Measurements from ENCODE around the gene C1QB. TPM values are rescaled to one million over a fixed set of nuclear protein-coding genes. Genes with fewer than 3 reads are reported as not detected.

C1QB gene
- total and polyA plus RNA-seq, 2 donors (not counting 1 experiment from before 2014, with no cell fraction given): 0.16 TPM; not detected in 1

- Histone ChIP-seq H3K79me2 (ENCODE audit: control insufficient read depth, insufficient read depth, low read length) (no peaks in the 10 kb centered on the region), H2AFZ (ENCODE audit: insufficient read depth, low read depth, low read length, poor library complexity, severe bottlenecking) (no peak overlapping the region), H3K4me2 (replicated peaks; ENCODE audit: low read depth, low read length, poor library complexity, severe bottlenecking) (no peak overlapping the region), H3K36me3 (replicated peaks in 1 of 2; ENCODE audit: control extremely low read depth in 1 of 2, control insufficient read depth in 1 of 2, extremely low read depth in 1 of 2, insufficient read depth in 2 of 2, low read length in 1 of 2) (no peaks in the 10 kb centered on the region), H3K4me3 (ENCODE audit: control extremely low read depth in 1 of 5, extremely low read depth in 1 of 5, insufficient read depth in 1 of 5, low read depth in 2 of 5, low read length in 4 of 5) (no peak overlapping the region), H3K9ac (ENCODE audit: low read length) (no peak overlapping the region), H3K27ac (ENCODE audit: low read length in 2 of 2) (no peak overlapping the region), H3K4me1 (ENCODE audit: control insufficient read depth in 2 of 2, insufficient read depth in 2 of 2, low read length in 2 of 2) (peaks cover 11 to 16% of the 10 kb centered on the region in 2 donors), H4K20me1 (ENCODE audit: control insufficient read depth, insufficient read depth, low read length, poor library complexity, severe bottlenecking) (no peaks in the 10 kb centered on the region), H3K27me3 (replicated peaks in 1 of 4; ENCODE audit: control extremely low read depth in 1 of 4, control insufficient read depth in 3 of 4, insufficient read depth in 4 of 4, low read length in 3 of 4) (peaks cover 0 to 48% (median 9%) of the 10 kb centered on the region in 4 experiments), H3K9me3 (ENCODE audit: control extremely low read depth in 1 of 3, control insufficient read depth in 2 of 3, insufficient read depth in 1 of 3, low read length in 2 of 3) (no peaks in the 10 kb centered on the region)
- Mint-ChIP-seq H3K4me1 (peaks cover 16% of the 10 kb centered on the region), H3K27ac (no peak overlapping the region), H3K9me3 (ENCODE audit: insufficient read depth) (no peaks in the 10 kb centered on the region), H3K4me3 (peak overlapping the region; percentile 33), H3K27me3 (peaks cover 54% of the 10 kb centered on the region)
- intact Hi-C loops (cut with micrococcal nuclease): loop anchor here (10.0 kb wide), 1 partner anchor 476 kb away; no protein-coding TSS in a partner anchor
- no peak for ATAC-seq (ENCODE audit: low read depth)
- ChIA-PET CTCF (interaction anchor here (0.5 to 0.6 kb wide), 2 partner anchors 169 to 404 kb away, joined by 4 to 5 read pairs; no protein-coding TSS in a partner anchor), POLR2A (no interaction called here)
- TF ChIP-seq EZH2 (IDR thresholded peaks at IDR 0.05; ENCODE audit: borderline replicate concordance, insufficient read depth, low read depth, low read length, poor library complexity, severe bottlenecking) (no peak), CTCF (IDR thresholded peaks at IDR 0.05) (no peak)
- DNase-seq: no peak
These were observed 55.7 kb downstream of the C1QB start for GRCh38 chr1:22708777-22709176.

- no peak overlapping the region for H3K9ac ChIP-seq (ENCODE audit: low read length)
- H3K36me3 ChIP-seq (replicated peaks in 1 of 2; ENCODE audit: control extremely low read depth in 1 of 2, control insufficient read depth in 1 of 2, extremely low read depth in 1 of 2, insufficient read depth in 2 of 2, low read length in 1 of 2): no peaks in the 10 kb centered on the region
- no peaks in the 10 kb centered on the region for H4K20me1 ChIP-seq (ENCODE audit: control insufficient read depth, insufficient read depth, low read length, poor library complexity, severe bottlenecking)
- H3K27me3 Mint-ChIP-seq: peaks cover 58% of the 10 kb centered on the region
- H3K4me3 ChIP-seq (ENCODE audit: control extremely low read depth in 1 of 5, extremely low read depth in 1 of 5, insufficient read depth in 1 of 5, low read depth in 2 of 5, low read length in 4 of 5): no peak overlapping the region
- H3K27ac ChIP-seq (ENCODE audit: low read length in 2 of 2): no peak overlapping the region
- peaks cover 0 to 49% (median 9%) of the 10 kb centered on the region in 4 experiments for H3K27me3 ChIP-seq (replicated peaks in 1 of 4; ENCODE audit: control extremely low read depth in 1 of 4, control insufficient read depth in 3 of 4, insufficient read depth in 4 of 4, low read length in 3 of 4)
- TF ChIP-seq CTCF (IDR thresholded peaks at IDR 0.05): no peak
- no peak for TF ChIP-seq EZH2 (IDR thresholded peaks at IDR 0.05; ENCODE audit: borderline replicate concordance, insufficient read depth, low read depth, low read length, poor library complexity, severe bottlenecking)
- no peak overlapping the region for H2AFZ ChIP-seq (ENCODE audit: insufficient read depth, low read depth, low read length, poor library complexity, severe bottlenecking)
- no peak overlapping the region for H3K27ac Mint-ChIP-seq
- no peak overlapping the region for H3K4me2 ChIP-seq (replicated peaks; ENCODE audit: low read depth, low read length, poor library complexity, severe bottlenecking)
- WGBS (ENCODE audit: insufficient coverage): no CpG with 5 or more reads among the region's 3 CpGs
- ChIA-PET CTCF (interaction anchor here (0.5 kb wide), 1 partner anchor 169 kb away, joined by 4 read pairs; no protein-coding TSS in a partner anchor), POLR2A (no interaction called here)
- no peak overlapping the region for H3K4me3 Mint-ChIP-seq
- peaks cover 11 to 16% of the 10 kb centered on the region in 2 donors for H3K4me1 ChIP-seq (ENCODE audit: control insufficient read depth in 2 of 2, insufficient read depth in 2 of 2, low read length in 2 of 2)
- DNase-seq: no peak
- no peaks in the 10 kb centered on the region for H3K79me2 ChIP-seq (ENCODE audit: control insufficient read depth, insufficient read depth, low read length)
- H3K9me3 ChIP-seq (ENCODE audit: control extremely low read depth in 1 of 3, control insufficient read depth in 2 of 3, insufficient read depth in 1 of 3, low read length in 2 of 3): no peaks in the 10 kb centered on the region
- ATAC-seq (ENCODE audit: low read depth): no peak
- H3K9me3 Mint-ChIP-seq (ENCODE audit: insufficient read depth): no peaks in the 10 kb centered on the region
- H3K4me1 Mint-ChIP-seq: peaks cover 16% of the 10 kb centered on the region
- intact Hi-C loops (cut with micrococcal nuclease): loop anchor here (10.0 kb wide), 1 partner anchor 476 kb away; no protein-coding TSS in a partner anchor
These were observed 56.2 kb downstream of the C1QB start for GRCh38 chr1:22709227-22709626.

Measured in B cell (primary cell).